HL-60 (cell line): Measurements from ENCODE around the gene GLRA3.

ENCODE experiments used
- GABPA ChIP-seq: IDR thresholded peaks from 2 replicates; pipeline ENCODE4 v1.6.1; 2012; ENCODE audit warnings: low read depth
- POLR2AphosphoS5 ChIP-seq: IDR thresholded peaks from 2 replicates; pipeline ENCODE4 v1.6.1; 2012; ENCODE audit warnings: low read depth
- SPI1 ChIP-seq: IDR thresholded peaks from 2 replicates; pipeline ENCODE4 v1.6.1; 2012; ENCODE audit warnings: low read depth, mild to moderate bottlenecking, borderline replicate concordance
- TF ChIP-seq, protein P1 (sequence below): IDR thresholded peaks from 2 replicates; pipeline ENCODE4 v1.6.1; 2012; ENCODE audit warnings: low read depth; ENCODE audit not compliant: insufficient replicate concordance
- TF ChIP-seq, protein P2 (sequence below): IDR thresholded peaks from one replicate; pipeline ENCODE4 v1.5.1; 2011; ENCODE audit warnings: low read length, control low read depth, inconsistent platforms; ENCODE audit not compliant: insufficient read depth

DNA sequence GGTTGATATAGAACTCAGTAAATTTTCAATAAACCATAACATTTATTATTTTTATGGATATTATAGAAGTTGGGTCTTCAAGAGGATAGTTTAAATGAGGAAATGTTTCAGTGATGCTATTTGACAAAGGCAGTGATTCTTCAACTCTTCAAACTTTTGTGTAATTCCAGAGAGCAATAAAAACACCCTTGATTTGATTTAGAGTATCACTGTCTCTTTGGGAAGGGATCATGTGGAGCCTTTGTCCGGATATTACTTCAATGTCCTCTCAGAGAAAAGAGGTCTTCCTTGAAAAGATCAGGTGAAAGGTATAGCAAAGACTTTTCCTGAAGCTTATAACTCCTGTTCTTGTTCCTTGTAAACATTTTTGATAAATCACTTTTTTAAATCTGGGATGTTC lies 23.3 kb downstream of the GLRA3 start:
- TF ChIP-seq POLR2AphosphoS5 (no peak), GABPA (no peak), SPI1 (no peak)
- TF ChIP-seq, protein P1, sequence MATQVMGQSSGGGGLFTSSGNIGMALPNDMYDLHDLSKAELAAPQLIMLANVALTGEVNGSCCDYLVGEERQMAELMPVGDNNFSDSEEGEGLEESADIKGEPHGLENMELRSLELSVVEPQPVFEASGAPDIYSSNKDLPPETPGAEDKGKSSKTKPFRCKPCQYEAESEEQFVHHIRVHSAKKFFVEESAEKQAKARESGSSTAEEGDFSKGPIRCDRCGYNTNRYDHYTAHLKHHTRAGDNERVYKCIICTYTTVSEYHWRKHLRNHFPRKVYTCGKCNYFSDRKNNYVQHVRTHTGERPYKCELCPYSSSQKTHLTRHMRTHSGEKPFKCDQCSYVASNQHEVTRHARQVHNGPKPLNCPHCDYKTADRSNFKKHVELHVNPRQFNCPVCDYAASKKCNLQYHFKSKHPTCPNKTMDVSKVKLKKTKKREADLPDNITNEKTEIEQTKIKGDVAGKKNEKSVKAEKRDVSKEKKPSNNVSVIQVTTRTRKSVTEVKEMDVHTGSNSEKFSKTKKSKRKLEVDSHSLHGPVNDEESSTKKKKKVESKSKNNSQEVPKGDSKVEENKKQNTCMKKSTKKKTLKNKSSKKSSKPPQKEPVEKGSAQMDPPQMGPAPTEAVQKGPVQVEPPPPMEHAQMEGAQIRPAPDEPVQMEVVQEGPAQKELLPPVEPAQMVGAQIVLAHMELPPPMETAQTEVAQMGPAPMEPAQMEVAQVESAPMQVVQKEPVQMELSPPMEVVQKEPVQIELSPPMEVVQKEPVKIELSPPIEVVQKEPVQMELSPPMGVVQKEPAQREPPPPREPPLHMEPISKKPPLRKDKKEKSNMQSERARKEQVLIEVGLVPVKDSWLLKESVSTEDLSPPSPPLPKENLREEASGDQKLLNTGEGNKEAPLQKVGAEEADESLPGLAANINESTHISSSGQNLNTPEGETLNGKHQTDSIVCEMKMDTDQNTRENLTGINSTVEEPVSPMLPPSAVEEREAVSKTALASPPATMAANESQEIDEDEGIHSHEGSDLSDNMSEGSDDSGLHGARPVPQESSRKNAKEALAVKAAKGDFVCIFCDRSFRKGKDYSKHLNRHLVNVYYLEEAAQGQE: no peak
- TF ChIP-seq, protein P2, sequence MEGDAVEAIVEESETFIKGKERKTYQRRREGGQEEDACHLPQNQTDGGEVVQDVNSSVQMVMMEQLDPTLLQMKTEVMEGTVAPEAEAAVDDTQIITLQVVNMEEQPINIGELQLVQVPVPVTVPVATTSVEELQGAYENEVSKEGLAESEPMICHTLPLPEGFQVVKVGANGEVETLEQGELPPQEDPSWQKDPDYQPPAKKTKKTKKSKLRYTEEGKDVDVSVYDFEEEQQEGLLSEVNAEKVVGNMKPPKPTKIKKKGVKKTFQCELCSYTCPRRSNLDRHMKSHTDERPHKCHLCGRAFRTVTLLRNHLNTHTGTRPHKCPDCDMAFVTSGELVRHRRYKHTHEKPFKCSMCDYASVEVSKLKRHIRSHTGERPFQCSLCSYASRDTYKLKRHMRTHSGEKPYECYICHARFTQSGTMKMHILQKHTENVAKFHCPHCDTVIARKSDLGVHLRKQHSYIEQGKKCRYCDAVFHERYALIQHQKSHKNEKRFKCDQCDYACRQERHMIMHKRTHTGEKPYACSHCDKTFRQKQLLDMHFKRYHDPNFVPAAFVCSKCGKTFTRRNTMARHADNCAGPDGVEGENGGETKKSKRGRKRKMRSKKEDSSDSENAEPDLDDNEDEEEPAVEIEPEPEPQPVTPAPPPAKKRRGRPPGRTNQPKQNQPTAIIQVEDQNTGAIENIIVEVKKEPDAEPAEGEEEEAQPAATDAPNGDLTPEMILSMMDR: no peak
